Measurements from ENCODE around the gene ANXA11.

Gene ANXA11

GRCh38 chr10:80131499-80131901 lies 73.8 kb downstream of the ANXA11 start:
- TF ChIP-seq CTCF (IDR thresholded peaks at IDR 0.05; ENCODE audit: low read depth, low read length): no peak
- peaks cover 3% of the 10 kb centered on the region for H3K27me3 ChIP-seq (ENCODE audit: insufficient read depth, low read depth, severe bottlenecking)
- H3K36me3 ChIP-seq: no peaks in the 10 kb centered on the region
- H3K9me3 ChIP-seq (ENCODE audit: severe bottlenecking): no peaks in the 10 kb centered on the region
- H3K4me3 ChIP-seq (ENCODE audit: low read depth, low read length): no peak overlapping the region
- H3K27ac ChIP-seq: no peak overlapping the region
- no peak for DNase-seq

- Histone ChIP-seq H3K27ac (no peak overlapping the region), H3K4me3 (ENCODE audit: low read depth, low read length) (no peak overlapping the region), H3K36me3 (no peaks in the 10 kb centered on the region), H3K27me3 (ENCODE audit: insufficient read depth, low read depth, severe bottlenecking) (no peaks in the 10 kb centered on the region), H3K9me3 (ENCODE audit: severe bottlenecking) (no peaks in the 10 kb centered on the region)
- DNase-seq: no peak
- TF ChIP-seq CTCF (IDR thresholded peaks at IDR 0.05; ENCODE audit: low read depth, low read length): no peak
These were observed 78.5 kb downstream of the ANXA11 start for GRCh38 chr10:80126876-80127275.

- Histone ChIP-seq H3K36me3 (no peaks in the 10 kb centered on the region), H3K27me3 (ENCODE audit: insufficient read depth, low read depth, severe bottlenecking) (no peaks in the 10 kb centered on the region), H3K9me3 (ENCODE audit: severe bottlenecking) (no peaks in the 10 kb centered on the region), H3K4me3 (ENCODE audit: low read depth, low read length) (no peak overlapping the region), H3K27ac (no peak overlapping the region)
- no peak for DNase-seq
- no peak for TF ChIP-seq CTCF (IDR thresholded peaks at IDR 0.05; ENCODE audit: low read depth, low read length)
These were observed 82.6 kb downstream of the ANXA11 start for GRCh38 chr10:80122746-80123145.

GRCh38 chr10:80122110-80122710 lies 83.1 kb downstream of the ANXA11 start:
- no peak for TF ChIP-seq CTCF (IDR thresholded peaks at IDR 0.05; ENCODE audit: low read depth, low read length)
- Histone ChIP-seq H3K9me3 (ENCODE audit: severe bottlenecking) (no peaks in the 10 kb centered on the region), H3K27me3 (ENCODE audit: insufficient read depth, low read depth, severe bottlenecking) (no peaks in the 10 kb centered on the region), H3K36me3 (no peaks in the 10 kb centered on the region), H3K27ac (no peak overlapping the region), H3K4me3 (ENCODE audit: low read depth, low read length) (no peak overlapping the region)
- no peak for DNase-seq

GRCh38 chr10:80118669-80119068 lies 86.7 kb downstream of the ANXA11 start:
- H3K27ac ChIP-seq: no peak overlapping the region
- H3K9me3 ChIP-seq (ENCODE audit: severe bottlenecking): no peaks in the 10 kb centered on the region
- no peak for TF ChIP-seq CTCF (IDR thresholded peaks at IDR 0.05; ENCODE audit: low read depth, low read length)
- no peak overlapping the region for H3K4me3 ChIP-seq (ENCODE audit: low read depth, low read length)
- no peak for DNase-seq
- no peaks in the 10 kb centered on the region for H3K27me3 ChIP-seq (ENCODE audit: insufficient read depth, low read depth, severe bottlenecking)
- H3K36me3 ChIP-seq: no peaks in the 10 kb centered on the region

- no peaks in the 10 kb centered on the region for H3K36me3 ChIP-seq
- no peak overlapping the region for H3K27ac ChIP-seq
- DNase-seq: no peak
- peaks cover 16% of the 10 kb centered on the region for H3K9me3 ChIP-seq (ENCODE audit: severe bottlenecking)
- no peak overlapping the region for H3K4me3 ChIP-seq (ENCODE audit: low read depth, low read length)
- H3K27me3 ChIP-seq (ENCODE audit: insufficient read depth, low read depth, severe bottlenecking): no peaks in the 10 kb centered on the region
- TF ChIP-seq CTCF (IDR thresholded peaks at IDR 0.05; ENCODE audit: low read depth, low read length): no peak
These were observed 94.4 kb downstream of the ANXA11 start for GRCh38 chr10:80110986-80111385.

All from WERI-Rb-1 (cell line).